SK-N-SH (cell line): ENCODE results near the gene MTTP. TPM values are rescaled to one million over a fixed set of nuclear protein-coding genes. Genes with fewer than 3 reads are reported as not detected.

ENCODE experiments used
- CTCF ChIA-PET: fragments of 300-600, 350-600 bp; formaldehyde crosslinking; extraction: SDS; loops from one replicate; lab custom pipeline; 2021; lab: Yijun Ruan, JAX
- POLR2A ChIA-PET: fragments of 350-600 bp; sonication (Branson Sonifier 250); formaldehyde crosslinking; extraction: SDS; loops from one replicate; lab custom pipeline; 2020; ENCODE audit warnings: antibody characterized with exemption, inconsistent platforms; lab: Yijun Ruan, JAX
- DNase-seq: peaks from one replicate; pipeline ENCODE4 v3.0.0; 2012
- H2AFZ ChIP-seq: fragments of 200-600 bp; sonication (generic); 2 replicates; pipeline ENCODE4 v1.8.1; 2016; ENCODE audit warnings: antibody characterized with exemption, mild to moderate bottlenecking, low read depth
- H3F3A ChIP-seq: fragments of 200-600 bp; sonication (generic); replicated peaks from 2 replicates; pipeline ENCODE3; 2016; ENCODE audit warnings: antibody characterized with exemption, mild to moderate bottlenecking; ENCODE audit not compliant: insufficient read depth
- H3K27ac ChIP-seq, 2 experiments: fragments of 200-500 bp in 1 of 2; fragments of 200-600 bp in 1 of 2; sonication (Bioruptor generic) in 1 of 2; sonication (generic), shearing (Covaris generic) in 1 of 2; 2 replicates each; pipeline versions ENCODE4 v1.5.1 to v1.6.1; 2014 to 2016; ENCODE audit warnings: low read depth in 2 of 2, inconsistent platforms in 1 of 2, low read length in 1 of 2, mild to moderate bottlenecking in 1 of 2, mixed read lengths in 1 of 2
- H3K27me3 ChIP-seq: fragments of 200-600 bp; sonication (generic), shearing (Covaris generic); 2 replicates; pipeline ENCODE4 v1.6.1; 2016; ENCODE audit warnings: mixed run types; ENCODE audit not compliant: insufficient read depth
- H3K36me3 ChIP-seq, 2 experiments: fragments of 200-500 bp in 1 of 2; fragments of 200-600 bp in 1 of 2; sonication (Bioruptor generic) in 1 of 2; sonication (generic) in 1 of 2; replicated peaks in 1 of 2; 2 replicates each; pipeline versions ENCODE3 to v1.5.1; 2014 to 2016; ENCODE audit warnings: low read length in 1 of 2, mild to moderate bottlenecking in 1 of 2; ENCODE audit not compliant: insufficient read depth in 2 of 2, control insufficient read depth in 1 of 2
- H3K4me1 ChIP-seq, 2 experiments: fragments of 200-500 bp in 1 of 2; fragments of 200-600 bp in 1 of 2; sonication (Bioruptor generic) in 1 of 2; sonication (generic), shearing (Covaris generic) in 1 of 2; 2 replicates each; pipeline versions ENCODE4 v1.5.1 to v1.6.1; 2014 to 2016; ENCODE audit warnings: low read depth in 1 of 2, low read length in 1 of 2, mixed run types in 1 of 2; ENCODE audit not compliant: insufficient read depth in 2 of 2, control insufficient read depth in 1 of 2
- H3K4me2 ChIP-seq: fragments of 200-600 bp; sonication (generic), shearing (Covaris generic); 2 replicates; pipeline ENCODE4 v1.6.1; 2017; ENCODE audit warnings: mixed run types
- H3K4me3 ChIP-seq, 2 experiments: fragments of 200-500 bp in 1 of 2; fragments of 200-600 bp in 1 of 2; sonication (Bioruptor generic) in 1 of 2; sonication (generic), shearing (Covaris generic) in 1 of 2; 2 replicates each; pipeline versions ENCODE4 v1.5.1 to v1.8.1; 2014 to 2016; ENCODE audit warnings: low read depth in 2 of 2, inconsistent platforms in 1 of 2, low read length in 1 of 2, mild to moderate bottlenecking in 1 of 2, mixed read lengths in 1 of 2, moderate library complexity in 1 of 2
- H3K79me2 ChIP-seq: fragments of 200-600 bp; sonication (generic); 2 replicates; pipeline ENCODE4 v1.8.1; 2017; ENCODE audit warnings: mild to moderate bottlenecking; ENCODE audit not compliant: insufficient read depth
- H3K9ac ChIP-seq: fragments of 200-600 bp; sonication (generic); 2 replicates; pipeline ENCODE4 v1.6.1; 2017; ENCODE audit warnings: mixed run types
- H3K9me2 ChIP-seq: fragments of 200-600 bp; sonication (generic); 2 replicates; pipeline ENCODE4 v1.6.1; 2017; ENCODE audit warnings: mixed run types
- H3K9me3 ChIP-seq: fragments of 200-600 bp; sonication (generic); 2 replicates; pipeline ENCODE4 v1.6.1; 2017; ENCODE audit warnings: mixed run types, mild to moderate bottlenecking, moderate library complexity
- H4K20me1 ChIP-seq: fragments of 200-600 bp; sonication (generic); 2 replicates; pipeline ENCODE4 v1.6.1; 2017; ENCODE audit warnings: mild to moderate bottlenecking, mixed run types; ENCODE audit not compliant: insufficient read depth
- FOSL2 ChIP-seq: IDR thresholded peaks from 2 replicates; pipeline ENCODE4 v1.4.0; 2012; ENCODE audit warnings: low read depth, mild to moderate bottlenecking, moderate library complexity, borderline replicate concordance
- FOXM1 ChIP-seq: IDR thresholded peaks from 2 replicates; pipeline ENCODE4 v1.4.0; 2012; ENCODE audit warnings: low read depth, mild to moderate bottlenecking
- JUND ChIP-seq: IDR thresholded peaks from 2 replicates; pipeline ENCODE4 v1.4.0; 2012
- NFIC ChIP-seq: IDR thresholded peaks from 2 replicates; pipeline ENCODE4 v1.4.0; 2012; ENCODE audit warnings: borderline replicate concordance
- RFX5 ChIP-seq: IDR thresholded peaks from 2 replicates; pipeline ENCODE4 v1.6.1; 2012; ENCODE audit warnings: mild to moderate bottlenecking, improper control_type of control experiment, low read length
- SIN3A ChIP-seq: IDR thresholded peaks from 2 replicates; pipeline ENCODE4 v1.6.1; 2012; ENCODE audit warnings: low read depth, mild to moderate bottlenecking, low read length, moderate library complexity, borderline replicate concordance
- TAF1 ChIP-seq: IDR thresholded peaks from 2 replicates; pipeline ENCODE4 v1.6.1; 2012; ENCODE audit warnings: low read depth, mild to moderate bottlenecking, low read length, moderate library complexity, borderline replicate concordance
- TEAD4 ChIP-seq: IDR thresholded peaks from 2 replicates; pipeline ENCODE4 v1.4.0; 2012; ENCODE audit warnings: mild to moderate bottlenecking, borderline replicate concordance; ENCODE audit not compliant: insufficient read depth
- WGBS: methylation state at CpG from one replicate; pipeline ENCODE4 v1.1.6; 2017; ENCODE audit warnings: low lambda C conversion rate; 5-methylcytosine and 5-hydroxymethylcytosine counted together
- polyA plus RNA-seq, 3 experiments: library from polyadenylated mRNA; depleted of rRNA; stranded (reverse); fragments of >200 nt; gene quantifications; 2 replicates each; pipeline ENCODE4 v1.2.3, GENCODE V29; 2012
- TF ChIP-seq, protein P1 (sequence below): IDR thresholded peaks from 2 replicates; pipeline ENCODE4 v1.6.1; 2012; ENCODE audit warnings: mild to moderate bottlenecking, low read depth, low read length, moderate library complexity
- TF ChIP-seq, protein P2 (sequence below): fragments of 200-600 bp; sonication (generic); IDR thresholded peaks from 2 replicates; pipeline ENCODE4 v1.6.1; 2017; ENCODE audit warnings: antibody characterized with exemption, mild to moderate bottlenecking, moderate library complexity
- TF ChIP-seq, protein P3 (sequence below): IDR thresholded peaks from 2 replicates; pipeline ENCODE4 v1.4.0; 2012; ENCODE audit warnings: low read depth, borderline replicate concordance

MTTP gene
- polyA plus RNA-seq, 1 of the 3 experiments (the other 2 are of a cell fraction), result not detected

DNA sequence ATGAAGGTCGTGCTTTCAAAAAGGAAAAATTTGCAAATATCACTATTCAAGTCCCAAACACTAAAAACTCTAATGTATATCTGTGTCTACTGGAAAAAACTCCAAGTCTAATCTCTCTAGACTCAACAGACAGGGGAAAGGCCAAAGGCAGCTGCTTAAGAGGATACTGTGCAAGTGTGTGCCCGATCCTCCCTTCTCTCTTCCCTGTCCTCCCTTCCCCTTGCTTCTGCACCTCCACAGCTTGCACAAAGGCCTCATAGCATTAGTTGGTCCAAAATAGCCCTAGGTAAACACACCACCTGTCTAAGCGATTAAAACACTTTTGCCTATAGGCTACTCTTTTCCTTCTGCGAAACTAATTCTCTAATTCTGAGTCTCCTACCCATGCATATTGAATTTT is 72.4 kb downstream of the MTTP start:
- 54% methylated on average over 4 of the region's 4 CpGs for WGBS
- DNase-seq, result no peak
- ChIA-PET POLR2A (no interaction called here), CTCF (no interaction called here)
- no peak overlapping the region for H2AFZ ChIP-seq
- no peaks in the 10 kb centered on the region for H3K27me3 ChIP-seq
- H4K20me1 ChIP-seq, result no peaks in the 10 kb centered on the region
- H3K4me1 ChIP-seq, result peaks cover 0 to 3% of the 10 kb centered on the region in 2 experiments; a peak in 1 of 4 replicates
- TF ChIP-seq SIN3A, result no peak
- no peak for TF ChIP-seq FOSL2
- TF ChIP-seq, protein P1, sequence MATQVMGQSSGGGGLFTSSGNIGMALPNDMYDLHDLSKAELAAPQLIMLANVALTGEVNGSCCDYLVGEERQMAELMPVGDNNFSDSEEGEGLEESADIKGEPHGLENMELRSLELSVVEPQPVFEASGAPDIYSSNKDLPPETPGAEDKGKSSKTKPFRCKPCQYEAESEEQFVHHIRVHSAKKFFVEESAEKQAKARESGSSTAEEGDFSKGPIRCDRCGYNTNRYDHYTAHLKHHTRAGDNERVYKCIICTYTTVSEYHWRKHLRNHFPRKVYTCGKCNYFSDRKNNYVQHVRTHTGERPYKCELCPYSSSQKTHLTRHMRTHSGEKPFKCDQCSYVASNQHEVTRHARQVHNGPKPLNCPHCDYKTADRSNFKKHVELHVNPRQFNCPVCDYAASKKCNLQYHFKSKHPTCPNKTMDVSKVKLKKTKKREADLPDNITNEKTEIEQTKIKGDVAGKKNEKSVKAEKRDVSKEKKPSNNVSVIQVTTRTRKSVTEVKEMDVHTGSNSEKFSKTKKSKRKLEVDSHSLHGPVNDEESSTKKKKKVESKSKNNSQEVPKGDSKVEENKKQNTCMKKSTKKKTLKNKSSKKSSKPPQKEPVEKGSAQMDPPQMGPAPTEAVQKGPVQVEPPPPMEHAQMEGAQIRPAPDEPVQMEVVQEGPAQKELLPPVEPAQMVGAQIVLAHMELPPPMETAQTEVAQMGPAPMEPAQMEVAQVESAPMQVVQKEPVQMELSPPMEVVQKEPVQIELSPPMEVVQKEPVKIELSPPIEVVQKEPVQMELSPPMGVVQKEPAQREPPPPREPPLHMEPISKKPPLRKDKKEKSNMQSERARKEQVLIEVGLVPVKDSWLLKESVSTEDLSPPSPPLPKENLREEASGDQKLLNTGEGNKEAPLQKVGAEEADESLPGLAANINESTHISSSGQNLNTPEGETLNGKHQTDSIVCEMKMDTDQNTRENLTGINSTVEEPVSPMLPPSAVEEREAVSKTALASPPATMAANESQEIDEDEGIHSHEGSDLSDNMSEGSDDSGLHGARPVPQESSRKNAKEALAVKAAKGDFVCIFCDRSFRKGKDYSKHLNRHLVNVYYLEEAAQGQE, result no peak
- TF ChIP-seq RFX5, result no peak
- TF ChIP-seq, protein P2, sequence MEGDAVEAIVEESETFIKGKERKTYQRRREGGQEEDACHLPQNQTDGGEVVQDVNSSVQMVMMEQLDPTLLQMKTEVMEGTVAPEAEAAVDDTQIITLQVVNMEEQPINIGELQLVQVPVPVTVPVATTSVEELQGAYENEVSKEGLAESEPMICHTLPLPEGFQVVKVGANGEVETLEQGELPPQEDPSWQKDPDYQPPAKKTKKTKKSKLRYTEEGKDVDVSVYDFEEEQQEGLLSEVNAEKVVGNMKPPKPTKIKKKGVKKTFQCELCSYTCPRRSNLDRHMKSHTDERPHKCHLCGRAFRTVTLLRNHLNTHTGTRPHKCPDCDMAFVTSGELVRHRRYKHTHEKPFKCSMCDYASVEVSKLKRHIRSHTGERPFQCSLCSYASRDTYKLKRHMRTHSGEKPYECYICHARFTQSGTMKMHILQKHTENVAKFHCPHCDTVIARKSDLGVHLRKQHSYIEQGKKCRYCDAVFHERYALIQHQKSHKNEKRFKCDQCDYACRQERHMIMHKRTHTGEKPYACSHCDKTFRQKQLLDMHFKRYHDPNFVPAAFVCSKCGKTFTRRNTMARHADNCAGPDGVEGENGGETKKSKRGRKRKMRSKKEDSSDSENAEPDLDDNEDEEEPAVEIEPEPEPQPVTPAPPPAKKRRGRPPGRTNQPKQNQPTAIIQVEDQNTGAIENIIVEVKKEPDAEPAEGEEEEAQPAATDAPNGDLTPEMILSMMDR, result no peak
- no peak for TF ChIP-seq NFIC
- TF ChIP-seq, protein P3, sequence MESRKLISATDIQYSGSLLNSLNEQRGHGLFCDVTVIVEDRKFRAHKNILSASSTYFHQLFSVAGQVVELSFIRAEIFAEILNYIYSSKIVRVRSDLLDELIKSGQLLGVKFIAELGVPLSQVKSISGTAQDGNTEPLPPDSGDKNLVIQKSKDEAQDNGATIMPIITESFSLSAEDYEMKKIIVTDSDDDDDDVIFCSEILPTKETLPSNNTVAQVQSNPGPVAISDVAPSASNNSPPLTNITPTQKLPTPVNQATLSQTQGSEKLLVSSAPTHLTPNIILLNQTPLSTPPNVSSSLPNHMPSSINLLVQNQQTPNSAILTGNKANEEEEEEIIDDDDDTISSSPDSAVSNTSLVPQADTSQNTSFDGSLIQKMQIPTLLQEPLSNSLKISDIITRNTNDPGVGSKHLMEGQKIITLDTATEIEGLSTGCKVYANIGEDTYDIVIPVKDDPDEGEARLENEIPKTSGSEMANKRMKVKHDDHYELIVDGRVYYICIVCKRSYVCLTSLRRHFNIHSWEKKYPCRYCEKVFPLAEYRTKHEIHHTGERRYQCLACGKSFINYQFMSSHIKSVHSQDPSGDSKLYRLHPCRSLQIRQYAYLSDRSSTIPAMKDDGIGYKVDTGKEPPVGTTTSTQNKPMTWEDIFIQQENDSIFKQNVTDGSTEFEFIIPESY, result no peak
- no peak for TF ChIP-seq FOXM1
- TF ChIP-seq TAF1, result no peak
- no peak for TF ChIP-seq TEAD4
- no peak for TF ChIP-seq JUND
- no peaks in the 10 kb centered on the region for H3K79me2 ChIP-seq
- H3K9me3 ChIP-seq, result no peaks in the 10 kb centered on the region
- H3K36me3 ChIP-seq, result no peaks in the 10 kb centered on the region
- H3K4me2 ChIP-seq, result no peak overlapping the region
- no peaks in the 10 kb centered on the region for H3F3A ChIP-seq
- H3K9me2 ChIP-seq, result no peaks in the 10 kb centered on the region
- H3K4me3 ChIP-seq, result no peak overlapping the region
- H3K27ac ChIP-seq, result no peak overlapping the region
- H3K9ac ChIP-seq, result no peak overlapping the region
